ENCODE measurements around the gene GATA6.

GATA6 gene

DNA sequence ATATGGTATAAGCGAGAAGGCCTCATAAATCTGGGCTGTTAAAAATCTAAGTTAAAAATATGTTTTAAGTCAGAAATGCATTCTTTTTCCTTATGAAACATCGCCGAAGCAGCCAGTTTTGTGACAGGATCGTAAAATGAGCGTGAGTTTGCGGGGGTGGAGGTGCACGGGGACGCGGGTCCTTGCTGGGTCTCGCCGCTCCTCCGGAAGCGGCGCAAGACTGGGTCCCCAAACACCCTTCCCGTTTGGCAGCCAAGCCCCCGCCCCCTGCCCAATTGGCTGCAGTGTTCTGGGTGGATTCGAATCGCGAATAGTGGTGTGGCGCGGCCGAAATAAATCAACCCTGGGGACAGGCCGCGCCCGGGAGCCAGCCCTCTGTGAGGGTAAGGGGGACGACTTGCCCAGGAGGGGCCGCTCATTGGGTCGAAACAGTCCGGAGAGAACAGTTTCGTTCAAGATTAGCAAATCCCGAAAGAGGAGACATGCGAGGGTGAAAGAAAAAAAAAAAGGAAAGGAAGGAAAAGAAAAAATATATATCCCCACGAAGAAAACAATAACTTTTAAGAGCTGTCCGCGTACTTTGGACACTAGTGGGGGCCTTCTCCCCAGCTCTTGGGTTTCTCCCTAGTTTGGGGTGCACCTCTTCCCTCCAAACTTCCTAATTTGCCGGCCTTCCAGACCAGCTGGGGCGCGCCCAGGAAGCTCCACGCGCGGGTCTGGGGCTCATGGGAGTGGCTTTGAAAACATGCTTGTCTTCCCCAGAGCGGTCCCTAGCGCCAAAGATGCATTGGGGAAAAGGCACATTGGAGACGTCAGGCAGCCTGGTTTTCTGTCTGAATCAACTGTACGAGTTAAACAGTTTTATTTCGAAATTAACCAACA is 3.1 kb upstream of the GATA6 start:
- no peak for DNase-seq (ENCODE audit: low spot score)

DNA sequence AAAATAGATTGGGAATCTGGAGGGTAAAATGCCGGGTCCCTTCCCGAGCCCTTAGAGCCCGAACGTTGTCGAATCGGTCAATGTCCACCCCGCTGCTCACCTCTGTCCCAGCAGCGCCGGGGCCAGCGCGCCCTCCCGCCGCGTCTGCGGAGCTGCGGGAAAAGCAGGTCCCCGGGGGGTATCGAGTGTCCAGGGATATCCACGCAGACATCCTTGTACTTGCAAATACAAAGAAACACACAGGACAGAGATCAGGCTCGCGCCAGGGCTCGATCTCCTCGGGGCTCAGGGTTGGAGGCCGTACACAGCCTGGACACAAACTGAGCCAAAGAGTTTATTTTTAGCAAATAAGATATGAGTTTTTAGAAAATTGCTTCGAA is 2.3 kb upstream of the GATA6 start:
- DNase-seq (ENCODE audit: low spot score), result no peak

DNA sequence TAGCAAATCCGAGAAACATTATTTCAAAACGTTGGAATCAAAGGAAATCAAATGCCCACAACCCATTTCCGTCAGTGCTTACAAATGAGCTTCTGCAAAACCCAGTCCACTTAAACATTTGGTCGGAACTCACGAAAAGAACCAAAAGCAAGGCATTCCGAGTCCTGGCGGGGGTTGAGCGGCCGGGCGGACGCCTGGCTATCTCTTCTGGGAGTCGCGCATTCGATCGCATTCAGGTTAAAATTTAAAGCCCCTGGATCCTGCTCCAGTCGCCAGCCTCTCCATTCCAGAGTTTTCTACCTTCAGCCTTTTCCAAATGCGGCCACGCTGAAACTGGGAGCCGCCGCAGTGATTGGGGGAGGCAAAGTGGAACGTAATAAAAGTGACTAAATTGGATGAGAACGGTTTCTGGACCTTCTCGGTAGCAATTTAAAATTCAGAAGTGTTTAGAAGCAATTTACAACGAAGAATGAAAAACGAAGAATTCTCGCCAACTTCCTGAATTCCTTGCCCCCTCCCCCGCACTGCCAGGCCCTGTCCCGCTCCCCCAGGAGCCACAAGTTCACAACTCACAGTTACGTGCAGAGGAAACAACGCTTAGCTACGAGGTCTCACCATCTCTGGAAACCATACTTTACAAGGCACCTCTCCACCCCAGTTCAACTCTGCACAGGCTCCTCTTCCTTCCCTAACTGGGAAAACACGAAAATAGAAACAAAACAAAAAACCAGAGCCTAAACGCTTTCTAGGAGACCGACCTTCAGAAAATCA is 1.7 kb upstream of the GATA6 start:
- no peak for DNase-seq (ENCODE audit: low spot score)

DNA sequence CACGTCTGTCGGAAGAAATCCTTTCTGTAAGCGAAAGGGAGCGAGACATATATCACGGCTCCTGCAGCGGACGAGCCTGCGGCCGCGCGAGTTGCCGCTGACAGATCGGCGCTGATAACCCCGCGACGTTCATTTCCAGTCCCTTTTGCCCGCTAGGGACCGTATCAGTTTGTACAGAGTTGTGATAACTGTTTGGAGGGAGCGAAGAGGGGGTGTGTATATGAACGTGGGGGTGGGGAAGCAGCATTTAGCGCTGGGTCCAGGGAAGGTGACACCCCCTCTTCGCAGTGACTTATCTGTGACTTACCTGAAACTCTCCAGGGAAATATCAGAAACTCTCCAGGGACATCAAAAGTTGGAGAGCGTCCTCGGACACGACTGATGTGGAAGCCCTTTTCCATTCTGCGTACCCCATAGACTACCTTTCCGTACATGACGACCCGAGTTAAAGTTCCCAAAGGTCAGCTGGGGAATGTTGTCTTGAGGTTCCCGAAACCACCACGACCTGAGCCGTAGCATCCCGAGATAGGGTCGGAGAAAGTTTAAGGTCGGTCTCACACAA is 948 bp upstream of the GATA6 start:
- DNase-seq (ENCODE audit: low spot score), result no peak

DNA sequence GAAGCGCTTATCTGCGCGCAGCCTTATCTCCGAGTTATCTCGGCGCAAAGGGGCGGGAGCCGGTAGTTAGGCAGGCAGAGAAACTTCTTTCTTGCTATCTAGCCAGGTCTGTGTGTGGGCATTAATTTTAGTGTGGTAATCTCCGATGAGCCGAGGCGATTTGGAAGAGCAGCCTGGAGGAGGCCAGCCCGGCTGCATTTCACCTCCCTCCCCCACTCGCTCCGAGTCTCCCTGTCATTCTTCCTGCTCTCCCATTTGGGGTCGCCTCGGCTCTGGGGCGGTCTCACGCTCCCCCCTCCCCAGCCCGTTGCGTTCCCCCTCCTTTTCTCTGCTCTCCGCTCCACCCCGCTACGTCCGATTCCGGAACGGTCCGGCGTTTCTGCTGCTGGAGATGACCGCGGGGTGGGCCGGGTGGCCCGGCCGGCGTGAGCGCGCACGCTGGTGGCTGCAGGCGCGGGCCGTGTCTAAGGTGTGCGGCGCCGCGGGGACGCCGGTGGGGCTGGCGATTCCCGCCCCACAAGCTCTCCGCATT is 566 bp downstream of the GATA6 start:
- DNase-seq (ENCODE audit: low spot score), result no peak

DNA sequence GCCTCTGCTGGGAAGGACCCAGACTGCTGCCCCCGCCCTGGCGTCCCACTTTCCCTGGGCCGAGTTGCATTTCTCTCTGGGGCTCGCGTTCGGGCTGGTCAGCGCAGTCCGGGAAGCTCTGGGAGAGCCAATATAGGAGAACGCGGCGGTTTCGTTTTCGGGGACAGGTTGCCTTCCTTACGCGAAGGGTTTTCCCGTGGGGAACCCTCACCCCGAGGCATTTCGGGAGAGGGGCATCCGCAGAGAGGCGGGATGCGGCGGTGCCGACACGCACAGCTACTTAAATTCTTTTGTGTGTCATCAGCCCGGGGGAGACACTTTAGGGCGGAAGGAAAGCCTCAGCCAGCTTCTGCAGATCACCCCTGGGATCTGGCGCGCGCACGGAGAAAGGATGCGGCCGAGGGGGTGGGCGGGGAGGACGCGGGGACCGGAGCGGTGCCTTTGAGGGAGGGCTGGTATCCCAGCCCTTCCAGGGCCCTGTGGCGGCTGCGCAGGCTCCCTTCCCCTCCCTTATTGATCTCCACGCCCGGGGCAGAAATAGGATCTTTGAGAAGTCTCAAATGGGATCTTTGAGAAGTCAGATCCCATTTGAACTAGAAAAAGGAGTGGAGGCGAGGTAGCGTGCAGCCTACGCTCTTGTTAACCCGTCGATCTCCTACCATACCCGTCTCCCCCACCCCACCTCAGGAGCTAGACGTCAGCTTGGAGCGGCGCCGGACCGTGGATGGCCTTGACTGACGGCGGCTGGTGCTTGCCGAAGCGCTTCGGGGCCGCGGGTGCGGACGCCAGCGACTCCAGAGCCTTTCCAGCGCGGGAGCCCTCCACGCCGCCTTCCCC is 1.2 kb downstream of the GATA6 start:
- DNase-seq (ENCODE audit: low spot score), result no peak

DNA sequence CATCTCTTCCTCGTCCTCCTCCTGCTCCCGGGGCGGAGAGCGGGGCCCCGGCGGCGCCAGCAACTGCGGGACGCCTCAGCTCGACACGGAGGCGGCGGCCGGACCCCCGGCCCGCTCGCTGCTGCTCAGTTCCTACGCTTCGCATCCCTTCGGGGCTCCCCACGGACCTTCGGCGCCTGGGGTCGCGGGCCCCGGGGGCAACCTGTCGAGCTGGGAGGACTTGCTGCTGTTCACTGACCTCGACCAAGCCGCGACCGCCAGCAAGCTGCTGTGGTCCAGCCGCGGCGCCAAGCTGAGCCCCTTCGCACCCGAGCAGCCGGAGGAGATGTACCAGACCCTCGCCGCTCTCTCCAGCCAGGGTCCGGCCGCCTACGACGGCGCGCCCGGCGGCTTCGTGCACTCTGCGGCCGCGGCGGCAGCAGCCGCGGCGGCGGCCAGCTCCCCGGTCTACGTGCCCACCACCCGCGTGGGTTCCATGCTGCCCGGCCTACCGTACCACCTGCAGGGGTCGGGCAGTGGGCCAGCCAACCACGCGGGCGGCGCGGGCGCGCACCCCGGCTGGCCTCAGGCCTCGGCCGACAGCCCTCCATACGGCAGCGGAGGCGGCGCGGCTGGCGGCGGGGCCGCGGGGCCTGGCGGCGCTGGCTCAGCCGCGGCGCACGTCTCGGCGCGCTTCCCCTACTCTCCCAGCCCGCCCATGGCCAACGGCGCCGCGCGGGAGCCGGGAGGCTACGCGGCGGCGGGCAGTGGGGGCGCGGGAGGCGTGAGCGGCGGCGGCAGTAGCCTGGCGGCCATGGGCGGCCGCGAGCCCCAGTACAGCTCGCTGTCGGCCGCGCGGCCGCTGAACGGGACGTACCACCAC is 2.1 kb downstream of the GATA6 start:
- DNase-seq (ENCODE audit: low spot score), result no peak

DNA sequence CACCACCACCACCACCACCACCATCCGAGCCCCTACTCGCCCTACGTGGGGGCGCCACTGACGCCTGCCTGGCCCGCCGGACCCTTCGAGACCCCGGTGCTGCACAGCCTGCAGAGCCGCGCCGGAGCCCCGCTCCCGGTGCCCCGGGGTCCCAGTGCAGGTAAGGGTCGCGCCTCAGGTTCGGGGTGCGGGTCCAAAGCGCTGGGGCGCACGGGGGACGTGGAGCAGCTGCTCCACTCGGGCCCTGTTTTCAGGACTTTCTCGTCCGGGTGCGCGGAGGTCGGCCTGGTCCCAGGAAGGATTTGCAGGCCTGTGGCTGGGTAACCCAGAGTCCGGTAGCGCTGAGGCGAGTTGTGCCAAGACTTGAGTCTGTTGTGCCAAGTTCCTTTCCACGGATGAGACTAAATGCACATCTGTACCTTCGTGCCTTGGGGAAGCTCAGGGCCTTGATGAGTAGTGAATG is 2.8 kb downstream of the GATA6 start:
- no peak for DNase-seq (ENCODE audit: low spot score)

DNA sequence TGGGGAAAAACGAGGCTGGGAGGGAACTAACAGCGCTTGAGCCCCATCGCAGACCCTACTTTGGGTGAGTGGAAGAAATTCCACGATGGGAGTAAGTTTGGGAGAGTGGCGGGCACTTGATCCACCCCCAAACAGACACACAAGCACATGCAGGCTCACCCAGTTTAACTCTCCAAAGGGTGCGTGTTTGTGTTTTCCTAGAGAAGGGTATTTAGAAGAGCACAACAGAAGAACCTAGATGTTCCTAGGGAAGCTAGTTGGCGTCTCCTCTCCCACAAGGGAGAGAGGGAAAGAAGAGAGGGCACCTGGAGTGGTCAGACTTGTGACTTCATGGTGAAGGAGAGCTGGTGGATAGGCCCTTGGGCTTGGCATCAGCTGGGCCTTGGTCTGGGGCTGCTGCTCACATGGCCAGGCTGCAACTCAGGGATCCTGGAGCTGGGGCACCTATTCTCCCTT is 3.2 kb downstream of the GATA6 start:
- DNase-seq (ENCODE audit: low spot score), result no peak

DNA sequence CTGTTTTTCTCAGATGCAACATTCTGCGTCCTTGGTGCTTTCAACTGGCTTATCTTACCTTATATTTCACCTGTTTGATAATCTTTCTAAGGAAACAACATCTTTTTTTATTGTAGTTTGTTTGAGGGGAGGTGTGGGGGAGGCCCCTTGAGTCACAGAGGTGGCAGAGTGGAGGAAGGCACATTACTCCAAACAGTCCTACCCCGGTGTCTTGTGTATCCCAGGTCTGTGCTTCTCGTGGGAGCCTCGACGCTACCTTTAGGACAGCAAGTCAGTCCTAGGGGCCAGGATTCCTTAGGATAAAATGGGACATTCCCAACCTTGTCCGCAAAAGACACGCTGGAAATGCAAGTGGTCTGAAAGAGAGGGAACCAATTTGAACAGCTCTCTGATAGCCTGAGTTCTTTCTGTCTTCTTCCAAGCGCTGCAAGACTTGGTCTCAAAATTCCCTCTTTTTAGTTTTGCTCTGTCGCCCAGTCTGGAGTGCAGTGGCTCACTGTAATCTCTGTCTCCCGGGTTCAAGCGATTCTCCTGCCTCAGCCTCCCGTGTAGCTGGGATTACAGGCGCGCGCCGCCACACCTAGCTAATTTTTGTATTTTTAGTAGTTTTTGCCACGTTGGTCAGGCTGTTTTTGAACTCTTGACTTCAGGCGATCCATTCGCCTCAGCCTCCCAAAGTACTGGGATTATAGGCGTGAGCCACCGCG is 4.0 kb downstream of the GATA6 start:
- DNase-seq (ENCODE audit: low spot score), result no peak

DNA sequence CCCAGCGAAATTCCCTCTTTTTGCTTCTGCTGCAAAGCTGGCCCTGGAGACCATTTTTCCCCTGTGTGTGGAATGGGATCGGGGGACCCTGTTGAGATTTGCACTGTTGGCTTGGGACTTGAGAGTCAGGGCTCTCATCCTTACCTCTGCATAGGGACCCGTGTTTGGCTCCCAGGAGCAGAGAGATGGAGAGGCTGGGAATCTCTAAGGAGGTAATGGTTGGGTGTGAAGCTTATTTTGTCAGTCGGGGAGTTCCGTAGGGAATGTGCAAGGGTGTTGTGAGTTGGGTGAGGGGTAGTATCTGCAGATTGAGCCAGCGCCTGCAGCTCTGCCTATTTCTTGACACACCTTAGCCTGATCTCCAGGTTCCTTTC is 4.5 kb downstream of the GATA6 start:
- no peak for DNase-seq (ENCODE audit: low spot score)

DNA sequence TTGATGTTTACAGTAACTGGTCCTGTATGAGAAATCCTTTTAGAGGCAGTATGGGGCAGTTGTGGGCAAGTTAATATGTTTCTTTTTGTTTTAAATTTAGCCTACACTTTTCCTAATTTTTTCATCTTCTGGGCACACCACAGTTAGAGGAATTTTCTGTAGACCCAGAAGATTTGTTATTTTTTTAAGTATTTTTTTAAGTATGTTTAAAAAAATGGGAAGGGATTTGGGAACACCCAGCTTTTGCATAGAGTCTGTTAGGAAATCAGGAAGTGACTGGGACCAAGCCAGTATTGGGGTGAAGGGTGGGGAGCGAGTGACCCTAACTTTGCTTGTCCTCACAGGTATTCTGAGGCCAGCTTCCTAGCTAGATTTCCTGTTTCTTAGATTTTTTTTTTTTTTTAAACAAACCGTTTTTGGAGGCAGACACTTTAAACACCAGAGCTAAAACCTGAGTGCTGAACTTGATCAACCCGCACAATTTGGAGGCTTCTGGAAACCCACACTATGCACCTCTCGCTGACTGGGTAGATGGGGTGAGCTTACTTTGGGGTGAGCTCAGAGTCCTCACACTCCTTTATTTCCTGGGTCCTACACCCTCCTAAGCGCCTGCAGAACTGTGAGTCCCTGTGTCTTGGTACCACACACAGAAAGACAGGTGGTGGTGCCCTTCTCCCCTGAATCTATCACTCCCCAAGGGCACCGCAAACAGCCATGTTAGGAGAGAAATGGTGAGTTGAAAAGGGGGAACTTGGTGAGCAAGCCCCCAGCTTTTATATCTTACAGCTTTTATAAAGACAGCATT is 5.2 kb downstream of the GATA6 start:
- no peak for DNase-seq (ENCODE audit: low spot score)

DNA sequence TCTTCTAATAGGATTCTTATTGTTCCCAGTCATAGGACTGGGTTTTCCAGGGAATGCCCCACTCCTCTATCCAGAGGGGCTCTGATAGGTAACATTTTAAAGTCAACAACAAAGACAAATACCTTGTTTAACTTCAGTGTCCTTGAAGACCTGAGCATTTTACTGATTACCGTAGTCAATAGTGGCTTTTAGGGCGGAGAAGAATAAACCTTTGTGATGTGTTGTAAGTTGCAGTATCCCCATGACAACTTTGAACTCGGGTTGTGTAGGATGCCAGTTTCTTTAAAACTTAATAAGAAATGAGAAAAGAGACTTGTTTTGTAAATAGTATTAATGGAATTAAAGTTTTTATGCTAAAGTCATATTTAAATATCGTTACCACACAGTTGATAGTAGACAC is 6.0 kb downstream of the GATA6 start:
- DNase-seq (ENCODE audit: low spot score), result no peak

DNA sequence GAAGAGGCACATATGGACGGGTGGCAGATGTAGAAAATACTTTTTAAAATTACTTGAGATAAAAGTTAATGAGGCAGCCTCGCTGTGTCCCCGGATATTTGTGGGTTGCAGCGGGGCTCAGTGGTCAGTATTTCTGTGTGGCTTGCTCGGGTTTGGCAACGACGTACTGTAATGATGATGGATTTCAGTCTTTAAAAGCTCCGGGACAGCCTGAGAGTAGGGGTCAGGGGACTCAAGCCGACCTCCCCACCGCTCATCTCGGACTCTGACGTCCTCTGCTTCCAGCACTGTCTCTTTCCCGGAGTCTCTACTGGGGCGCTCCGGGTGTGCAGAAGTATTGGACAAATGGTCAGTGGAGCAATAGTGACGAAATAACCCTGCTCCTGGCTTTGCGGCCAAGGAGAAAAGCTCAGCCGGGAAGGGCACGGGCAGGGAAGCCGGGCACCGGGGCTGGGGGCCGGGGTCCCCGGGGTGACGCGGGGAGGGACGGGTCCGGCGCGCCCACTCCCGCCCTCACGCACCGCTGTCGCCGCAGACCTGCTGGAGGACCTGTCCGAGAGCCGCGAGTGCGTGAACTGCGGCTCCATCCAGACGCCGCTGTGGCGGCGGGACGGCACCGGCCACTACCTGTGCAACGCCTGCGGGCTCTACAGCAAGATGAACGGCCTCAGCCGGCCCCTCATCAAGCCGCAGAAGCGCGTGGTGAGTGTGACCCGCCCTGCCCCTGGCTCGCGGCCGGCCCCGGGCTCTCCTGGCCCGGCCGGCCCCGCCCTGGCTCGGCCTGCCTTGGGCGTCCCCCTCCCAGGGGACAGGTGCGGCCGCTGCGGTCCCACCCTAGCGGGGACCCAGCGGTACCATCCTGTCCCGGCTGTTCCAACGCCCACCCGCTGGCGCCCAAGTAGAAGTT is 7.3 kb downstream of the GATA6 start:
- DNase-seq (ENCODE audit: low spot score), result no peak

DNA sequence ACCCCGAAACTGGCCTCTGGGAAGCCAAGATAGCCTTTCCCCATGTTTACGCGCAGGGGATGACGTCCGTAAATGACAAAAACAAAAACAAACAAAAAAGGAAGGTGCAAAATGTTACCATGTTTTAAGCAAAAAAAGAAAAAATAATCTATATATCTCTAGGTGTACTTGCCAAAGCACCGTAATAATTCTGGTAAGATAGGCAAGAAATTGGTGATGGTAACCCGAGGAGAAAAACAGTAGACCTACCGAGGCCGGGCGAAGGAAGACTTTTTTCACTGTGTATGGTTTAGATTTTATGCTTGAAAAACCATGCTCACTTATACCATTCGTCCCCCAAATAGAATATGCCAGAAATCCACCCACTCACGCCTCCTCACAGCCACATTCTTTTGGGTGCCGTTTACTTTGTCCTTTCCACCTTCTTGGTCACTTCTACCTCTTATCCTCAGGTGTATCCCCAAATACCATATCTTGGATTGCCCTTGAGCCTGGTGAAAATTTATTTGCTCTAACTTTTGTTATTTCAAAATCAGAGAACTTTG is 8.0 kb downstream of the GATA6 start:
- DNase-seq (ENCODE audit: low spot score), result no peak

DNA sequence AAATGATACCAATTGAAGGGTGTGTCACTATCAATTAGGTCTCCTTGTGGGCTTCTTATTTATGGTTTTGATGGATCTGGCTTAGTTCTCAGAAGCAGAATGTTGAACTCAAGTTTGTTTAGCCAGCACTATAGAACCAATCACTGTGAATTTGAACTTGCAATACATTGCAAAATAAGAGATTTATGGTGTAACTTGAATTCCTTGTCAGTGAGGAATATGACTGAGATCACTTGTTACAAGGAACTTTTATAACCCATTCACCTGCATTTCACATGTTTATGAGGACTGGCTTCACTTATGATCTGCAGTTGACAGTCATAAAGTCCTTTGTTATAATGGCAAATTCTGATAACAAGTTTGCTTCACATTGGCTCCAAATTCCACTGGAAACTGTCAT is 9.8 kb downstream of the GATA6 start:
- DNase-seq (ENCODE audit: low spot score), result no peak

DNA sequence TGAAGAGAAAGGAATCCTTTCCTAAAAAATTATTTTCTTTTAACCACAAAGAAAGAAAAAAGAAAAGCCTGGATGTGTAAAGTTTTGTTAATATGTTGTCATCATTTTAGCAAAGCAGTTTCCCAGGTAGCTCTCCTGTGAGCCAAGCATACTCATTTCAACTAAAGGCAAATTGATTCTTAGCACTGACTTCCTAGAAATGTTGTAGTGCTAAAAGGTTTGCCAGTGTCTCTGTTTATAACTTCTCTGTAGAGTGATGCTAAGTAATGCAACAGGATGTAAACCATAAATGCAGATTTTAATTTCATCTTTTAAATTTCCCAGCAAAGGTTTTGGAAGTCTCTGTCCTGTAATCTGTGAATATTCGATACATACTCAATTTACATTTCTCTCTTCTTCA is 10.2 kb downstream of the GATA6 start:
- DNase-seq (ENCODE audit: low spot score), result no peak

DNA sequence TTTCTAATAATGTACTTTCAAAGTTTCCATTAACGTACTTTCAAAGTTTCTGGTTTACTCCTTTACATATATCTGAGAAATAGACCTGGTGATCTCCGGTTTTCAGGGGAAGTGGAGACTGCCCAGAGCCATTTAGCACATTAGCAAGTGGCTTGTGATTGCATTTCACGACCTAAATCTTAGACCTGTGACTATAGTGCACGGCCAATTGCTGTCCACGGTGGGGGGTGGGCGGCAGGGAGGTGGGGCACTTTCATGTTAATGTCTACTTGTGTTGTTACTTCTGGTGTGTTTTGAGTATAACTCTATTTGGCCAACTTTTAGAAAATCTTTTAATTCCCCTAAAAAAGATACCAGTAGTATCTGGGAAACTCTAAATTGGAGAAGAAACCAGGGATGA is 11.3 kb downstream of the GATA6 start:
- no peak for DNase-seq (ENCODE audit: low spot score)

Data from hematopoietic multipotent progenitor cell treated with erythropoietin and hydrocortisone succinate and interleukin-3 and kit ligand, for 17 days (in vitro differentiated cells).